ENCODE data around the gene SLC34A3.

DNA sequence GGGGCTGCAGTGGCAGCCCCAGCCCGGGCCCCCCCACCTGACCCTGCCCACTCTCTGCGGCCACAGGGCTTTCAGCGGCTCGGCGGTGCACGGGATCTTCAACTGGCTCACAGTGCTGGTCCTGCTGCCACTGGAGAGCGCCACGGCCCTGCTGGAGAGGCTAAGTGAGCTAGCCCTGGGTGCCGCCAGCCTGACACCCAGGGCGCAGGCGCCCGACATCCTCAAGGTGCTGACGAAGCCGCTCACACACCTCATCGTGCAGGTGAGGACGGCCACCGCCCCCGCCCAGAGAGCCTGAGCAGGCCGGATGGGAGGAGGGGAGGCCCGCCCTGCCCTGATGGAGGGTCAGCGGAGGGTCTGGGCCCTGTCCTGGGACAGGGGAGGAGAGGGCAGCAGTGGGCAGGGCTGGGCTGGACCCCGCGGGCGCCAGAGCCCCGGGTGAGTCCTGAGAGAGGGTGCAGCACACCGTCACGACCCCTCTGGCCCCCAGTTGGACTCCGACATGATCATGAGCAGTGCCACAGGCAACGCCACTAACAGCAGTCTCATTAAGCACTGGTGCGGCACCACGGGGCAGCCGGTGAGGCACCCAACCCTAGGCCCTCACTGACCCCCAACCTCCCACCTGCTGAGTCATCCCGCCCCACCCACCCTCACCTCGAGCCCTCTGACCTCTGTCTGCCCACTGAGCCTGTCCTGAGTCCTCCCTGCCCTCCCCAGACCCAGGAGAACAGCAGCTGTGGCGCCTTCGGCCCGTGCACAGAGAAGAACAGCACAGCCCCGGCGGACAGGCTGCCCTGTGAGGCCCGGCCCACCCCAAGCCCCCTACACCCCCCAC, 2.7 kb downstream of the SLC34A3 start:
- TF ChIP-seq POLR2A (IDR thresholded peaks at IDR 0.05; ENCODE audit: low read length), result no peak
- no peak for TF ChIP-seq NFE2L2 (conservative IDR thresholded peaks at IDR 0.05; ENCODE audit: low read length)
- no peak for TF ChIP-seq CEBPB (IDR thresholded peaks at IDR 0.05)
